Transverse colon (tissue), 4 donors: ENCODE data around the gene MAN2C1.

Experiments
- CTCF ChIP-seq, 5 experiments: fragments of 200-600 bp in 3 of 5; fragments of 450-650 bp in 2 of 5; sonication (generic) in 3 of 5; IDR thresholded peaks; 1 replicate in 2 of 5; 2 replicates in 3 of 5; pipeline ENCODE4 v1.5.1; 2016 to 2017; ENCODE audit warnings: antibody characterized with exemption in 5 of 5, inconsistent platforms in 3 of 5, mild to moderate bottlenecking in 2 of 5, moderate library complexity in 1 of 5
- EP300 ChIP-seq: sonication (generic); formaldehyde crosslinking; IDR thresholded peaks from one replicate; pipeline ENCODE4 v1.6.1; 2017; ENCODE audit warnings: antibody characterized with exemption, low read depth
- POLR2AphosphoS5 ChIP-seq, 3 donors: sonication (generic); formaldehyde crosslinking; IDR thresholded peaks; one replicate each; pipeline ENCODE4 v1.6.1; 2016; ENCODE audit warnings: antibody characterized with exemption in 3 of 3

- TF ChIP-seq CTCF (IDR thresholded peaks at IDR 0.05) (no peak), EP300 (no peak), POLR2AphosphoS5 (IDR thresholded peaks at IDR 0.05) (no peak)
Observed at GRCh38 chr15:75361361-75361988, 6.9 kb downstream of the MAN2C1 start.
